IgD-negative memory B cell (primary cell): ENCODE measurements around the gene DIP2A. TPM values are rescaled to one million over a fixed set of nuclear protein-coding genes. Genes with fewer than 3 reads are reported as not detected.

Source experiments
- H3K27ac Mint-ChIP-seq, 3 donors: one replicate each; pipeline ENCODE4 v1.8.0; 2020 to 2022; ENCODE audit warnings: mild to moderate bottlenecking in 3 of 3, mixed read lengths in 3 of 3, moderate library complexity in 1 of 3
- H3K27me3 Mint-ChIP-seq: one replicate; pipeline ENCODE4 v1.8.0; 2021; ENCODE audit warnings: mixed read lengths
- H3K36me3 Mint-ChIP-seq: one replicate; pipeline ENCODE4 v1.8.0; 2020; ENCODE audit warnings: mild to moderate bottlenecking, mixed read lengths
- H3K4me1 Mint-ChIP-seq, 3 donors: one replicate each; pipeline ENCODE4 v1.8.0; 2020 to 2022; ENCODE audit warnings: mixed read lengths in 3 of 3, mild to moderate bottlenecking in 1 of 3
- H3K4me3 Mint-ChIP-seq, 4 donors: one replicate each; pipeline ENCODE4 v1.8.0; 2020 to 2022; ENCODE audit warnings: mild to moderate bottlenecking in 4 of 4, mixed read lengths in 4 of 4, moderate library complexity in 3 of 4
- H3K9me3 Mint-ChIP-seq, 3 donors: one replicate each; pipeline ENCODE4 v1.8.0; 2020 to 2021; ENCODE audit warnings: mixed read lengths in 3 of 3, mild to moderate bottlenecking in 1 of 3
- polyA plus RNA-seq: library from polyadenylated mRNA; unstranded; fragments of 300-500 nt; fragmentation: Illumina TruSeq; gene quantifications from one replicate; pipeline ENCODE4 v1.2.3, GENCODE V29; 2021

DIP2A gene
- polyA plus RNA-seq, 1 donor from 2014 or later = 7.6 TPM

GRCh38 chr21:46598581-46599572, 140.2 kb downstream of the DIP2A start:
- H3K9me3 Mint-ChIP-seq = peaks cover 0 to 3% (median 0%) of the 10 kb centered on the region in 3 donors
- H3K27me3 Mint-ChIP-seq = peaks cover 3% of the 10 kb centered on the region
- no peak overlapping the region for H3K4me3 Mint-ChIP-seq
- H3K4me1 Mint-ChIP-seq = peaks cover 0 to 1% (median 0%) of the 10 kb centered on the region in 3 donors
- no peak overlapping the region for H3K27ac Mint-ChIP-seq
- H3K36me3 Mint-ChIP-seq = no peaks in the 10 kb centered on the region

- H3K9me3 Mint-ChIP-seq = no peaks in the 10 kb centered on the region
- peaks cover 5% of the 10 kb centered on the region for H3K27me3 Mint-ChIP-seq
- peaks cover 0 to 1% (median 0%) of the 10 kb centered on the region in 3 donors for H3K4me1 Mint-ChIP-seq
- no peaks in the 10 kb centered on the region for H3K36me3 Mint-ChIP-seq
- no peak overlapping the region for H3K4me3 Mint-ChIP-seq
- H3K27ac Mint-ChIP-seq = no peak overlapping the region
Measured at GRCh38 chr21:46600305-46600704, 141.6 kb downstream of the DIP2A start.

GRCh38 chr21:46600978-46601377, 142.3 kb downstream of the DIP2A start:
- Mint-ChIP-seq H3K4me1 (peaks cover 0 to 1% (median 0%) of the 10 kb centered on the region in 3 donors), H3K9me3 (no peaks in the 10 kb centered on the region), H3K27me3 (peaks cover 5% of the 10 kb centered on the region), H3K4me3 (no peak overlapping the region), H3K27ac (no peak overlapping the region), H3K36me3 (no peaks in the 10 kb centered on the region)

- Mint-ChIP-seq H3K36me3 (no peaks in the 10 kb centered on the region), H3K27me3 (peaks cover 13% of the 10 kb centered on the region), H3K27ac (no peak overlapping the region), H3K4me3 (no peak overlapping the region), H3K9me3 (no peaks in the 10 kb centered on the region), H3K4me1 (peaks cover 0 to 2% (median 1%) of the 10 kb centered on the region in 3 donors)
Measured at GRCh38 chr21:46603228-46603627, 144.5 kb downstream of the DIP2A start.

- Mint-ChIP-seq H3K27me3 (peaks cover 13% of the 10 kb centered on the region), H3K4me3 (no peak overlapping the region), H3K4me1 (peaks cover 0 to 8% (median 6%) of the 10 kb centered on the region in 3 donors), H3K36me3 (no peaks in the 10 kb centered on the region), H3K27ac (no peak overlapping the region), H3K9me3 (no peaks in the 10 kb centered on the region)
Measured at GRCh38 chr21:46604329-46604974, 145.8 kb downstream of the DIP2A start.

GRCh38 chr21:46604975-46605766, 146.5 kb downstream of the DIP2A start, which contains the start of gene S100B:
TSS of gene S100B (minus strand) at chr21:46605082. CDS start at chr21:46602415, 2,667 bp downstream.
- H3K36me3 Mint-ChIP-seq = peaks cover 2% of the 10 kb centered on the region
- peaks cover 0 to 10% (median 8%) of the 10 kb centered on the region in 3 donors for H3K4me1 Mint-ChIP-seq
- H3K4me3 Mint-ChIP-seq = peak within 1 kb of the TSS in 2 of 4 donors; percentile 6 to 70
- H3K9me3 Mint-ChIP-seq = no peaks in the 10 kb centered on the region
- H3K27ac Mint-ChIP-seq = peak within 1 kb of the TSS in 1 of 3 donors; percentile 94
- peaks cover 13% of the 10 kb centered on the region for H3K27me3 Mint-ChIP-seq

- H3K36me3 Mint-ChIP-seq = peaks cover 2% of the 10 kb centered on the region
- H3K4me1 Mint-ChIP-seq = peaks cover 0 to 8% (median 8%) of the 10 kb centered on the region in 3 donors
- H3K4me3 Mint-ChIP-seq = peak overlapping the region in 2 of 4 donors; percentile 19 to 51
- H3K9me3 Mint-ChIP-seq = peaks cover 1 to 4% (median 3%) of the 10 kb centered on the region in 3 donors
- peaks cover 13% of the 10 kb centered on the region for H3K27me3 Mint-ChIP-seq
- H3K27ac Mint-ChIP-seq = peak overlapping the region in 1 of 3 donors; percentile 94
Measured at GRCh38 chr21:46605767-46606426, 147.2 kb downstream of the DIP2A start.

- peaks cover 2% of the 10 kb centered on the region for H3K36me3 Mint-ChIP-seq
- peak overlapping the region in 1 of 4 donors; percentile 51 for H3K4me3 Mint-ChIP-seq
- H3K27ac Mint-ChIP-seq = peak overlapping the region in 1 of 3 donors; percentile 94
- peaks cover 13% of the 10 kb centered on the region for H3K27me3 Mint-ChIP-seq
- peaks cover 2 to 4% (median 3%) of the 10 kb centered on the region in 3 donors for H3K9me3 Mint-ChIP-seq
- H3K4me1 Mint-ChIP-seq = peaks cover 0 to 8% (median 8%) of the 10 kb centered on the region in 3 donors
Measured at GRCh38 chr21:46606427-46606813, 147.7 kb downstream of the DIP2A start.

GRCh38 chr21:46607636-46608035, 148.9 kb downstream of the DIP2A start:
- Mint-ChIP-seq H3K4me3 (no peak overlapping the region), H3K27ac (no peak overlapping the region), H3K36me3 (peaks cover 2% of the 10 kb centered on the region), H3K4me1 (peaks cover 0 to 8% (median 8%) of the 10 kb centered on the region in 3 donors), H3K9me3 (peaks cover 2 to 6% (median 4%) of the 10 kb centered on the region in 3 donors), H3K27me3 (peaks cover 12% of the 10 kb centered on the region)

GRCh38 chr21:46608672-46609111, 150.0 kb downstream of the DIP2A start:
- H3K36me3 Mint-ChIP-seq = peaks cover 2% of the 10 kb centered on the region
- H3K4me3 Mint-ChIP-seq = no peak overlapping the region
- peaks cover 0 to 8% (median 8%) of the 10 kb centered on the region in 3 donors for H3K4me1 Mint-ChIP-seq
- H3K27ac Mint-ChIP-seq = no peak overlapping the region
- H3K27me3 Mint-ChIP-seq = peaks cover 10% of the 10 kb centered on the region
- peaks cover 2 to 11% (median 6%) of the 10 kb centered on the region in 3 donors for H3K9me3 Mint-ChIP-seq

- Mint-ChIP-seq H3K4me3 (no peak overlapping the region), H3K4me1 (peaks cover 0 to 9% (median 8%) of the 10 kb centered on the region in 3 donors), H3K36me3 (peaks cover 2% of the 10 kb centered on the region), H3K27me3 (peaks cover 8% of the 10 kb centered on the region), H3K27ac (no peak overlapping the region), H3K9me3 (peaks cover 2 to 11% (median 9%) of the 10 kb centered on the region in 3 donors)
Measured at GRCh38 chr21:46610018-46610701, 151.5 kb downstream of the DIP2A start.

GRCh38 chr21:46613391-46613790, 154.7 kb downstream of the DIP2A start:
- H3K9me3 Mint-ChIP-seq = peaks cover 2 to 11% (median 9%) of the 10 kb centered on the region in 3 donors
- H3K4me1 Mint-ChIP-seq = peaks cover 0 to 10% (median 6%) of the 10 kb centered on the region in 3 donors
- H3K27me3 Mint-ChIP-seq = peaks cover 2% of the 10 kb centered on the region
- H3K27ac Mint-ChIP-seq = no peak overlapping the region
- peaks cover 2% of the 10 kb centered on the region for H3K36me3 Mint-ChIP-seq
- H3K4me3 Mint-ChIP-seq = peak overlapping the region in 1 of 4 donors; percentile 43

GRCh38 chr21:46616050-46616449, 157.4 kb downstream of the DIP2A start:
- peaks cover 1 to 8% (median 5%) of the 10 kb centered on the region in 3 donors for H3K9me3 Mint-ChIP-seq
- no peak overlapping the region for H3K4me3 Mint-ChIP-seq

More at GRCh38 chr21:46616050-46616449, 157.4 kb downstream of the DIP2A start:
- H3K27ac Mint-ChIP-seq = no peak overlapping the region
- H3K36me3 Mint-ChIP-seq = no peaks in the 10 kb centered on the region
- peaks cover 12% of the 10 kb centered on the region for H3K27me3 Mint-ChIP-seq
- H3K4me1 Mint-ChIP-seq = peaks cover 0 to 1% (median 0%) of the 10 kb centered on the region in 3 donors
